Stimulated activated CD8-positive, alpha-beta memory T cell treated with anti-CD3 and anti-CD28 coated beads, Interleukin-4, amount 100 ng/mL, for 24 hours (primary cell): ENCODE data around the gene KIR3DL2.
"Not testable (repeated sequence)": the region's sequence is repeated elsewhere in the genome, so short reads cannot be mapped to it uniquely, and the experiment has no call there.

Experiments used
- DNase-seq: peaks from one replicate; pipeline ENCODE4 v3.0.0-alpha.2; 2020; ENCODE audit warnings: low read depth

Gene KIR3DL2

DNA sequence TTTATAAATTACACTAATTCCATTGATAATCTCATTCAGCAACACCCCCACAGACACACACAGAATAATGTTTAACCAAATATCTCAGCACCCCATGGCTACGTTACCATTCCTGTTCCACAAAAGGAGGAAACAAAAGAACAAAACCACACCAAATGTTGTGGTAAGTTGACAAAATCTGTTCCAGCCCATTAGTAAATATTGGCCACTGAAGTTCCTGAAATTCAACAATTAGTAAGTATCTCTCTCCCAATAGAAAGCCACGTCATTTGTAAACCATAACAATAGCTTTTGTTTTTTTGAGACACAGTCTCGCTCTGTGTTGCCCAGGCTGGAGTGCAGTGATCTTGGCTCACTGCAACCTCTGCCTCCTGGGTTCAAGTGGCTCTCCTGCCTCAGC lies 21.5 kb downstream of the KIR3DL2 start:
- no peak for DNase-seq

DNA sequence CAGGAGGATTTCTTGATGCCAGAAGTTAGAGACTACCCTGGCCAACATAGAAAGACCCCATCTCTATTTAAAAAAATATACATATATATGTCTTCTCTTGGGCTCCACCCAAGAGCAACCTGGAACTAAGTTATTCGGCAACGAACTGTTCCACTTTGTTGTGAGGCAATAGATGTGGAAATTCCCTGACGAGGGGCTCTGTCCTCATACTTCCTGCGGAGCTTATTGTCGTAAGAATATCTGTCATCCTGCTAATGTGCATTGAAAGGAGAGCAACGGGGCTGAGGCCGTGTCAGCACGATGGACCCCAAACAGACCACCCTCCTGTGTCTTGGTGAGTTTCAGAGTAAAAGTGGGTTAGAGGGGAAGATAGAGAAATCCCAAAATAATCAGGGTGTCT lies 23.7 kb downstream of the KIR3DL2 start, which contains the start of gene FCAR:
Gene FCAR, plus strand, starts transcription at position 246 of the 400 bp plus-strand sequence. Its CDS starts 55 bp downstream, at position 301.
- no peak for DNase-seq

DNA sequence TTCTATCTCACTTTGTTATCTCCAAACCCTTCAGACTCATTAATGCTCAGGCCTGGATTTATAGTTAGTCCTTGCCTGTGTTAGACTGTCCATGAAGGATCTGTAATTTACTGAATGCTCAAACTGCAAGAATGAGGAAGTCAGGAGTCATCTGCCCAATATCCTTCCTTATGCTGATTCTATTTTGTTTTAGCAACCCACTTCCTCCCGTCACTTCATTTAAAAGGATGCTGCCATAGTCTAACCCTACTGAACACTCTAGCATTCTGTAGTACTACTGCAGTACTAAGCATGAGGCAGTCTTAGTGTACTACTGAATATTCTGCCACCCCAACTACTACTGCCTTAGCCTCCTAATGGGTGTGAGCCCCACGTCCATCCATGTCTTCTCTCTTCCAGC lies 25.3 kb downstream of the KIR3DL2 start:
- DNase-seq: no peak

DNA sequence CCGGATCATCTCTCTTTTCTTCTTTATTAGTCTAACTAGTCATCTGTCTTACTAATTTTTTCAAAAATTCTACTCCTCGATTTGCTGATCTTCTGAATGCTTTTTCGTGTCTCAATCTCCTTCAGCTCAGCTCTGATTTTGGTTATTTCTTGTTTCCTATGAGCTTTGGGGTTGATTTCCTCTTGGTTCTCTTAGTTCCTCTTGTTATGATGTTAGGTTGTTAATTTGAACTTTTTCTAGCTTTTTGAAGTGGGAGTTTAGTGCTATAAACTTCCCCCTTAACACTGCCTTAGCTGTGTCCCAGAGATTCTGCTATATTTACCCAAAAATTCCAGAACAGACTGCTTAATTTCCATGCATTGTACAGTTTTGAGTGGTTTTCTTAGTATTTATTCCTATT lies 27.2 kb downstream of the KIR3DL2 start:
- DNase-seq: no peak

DNA sequence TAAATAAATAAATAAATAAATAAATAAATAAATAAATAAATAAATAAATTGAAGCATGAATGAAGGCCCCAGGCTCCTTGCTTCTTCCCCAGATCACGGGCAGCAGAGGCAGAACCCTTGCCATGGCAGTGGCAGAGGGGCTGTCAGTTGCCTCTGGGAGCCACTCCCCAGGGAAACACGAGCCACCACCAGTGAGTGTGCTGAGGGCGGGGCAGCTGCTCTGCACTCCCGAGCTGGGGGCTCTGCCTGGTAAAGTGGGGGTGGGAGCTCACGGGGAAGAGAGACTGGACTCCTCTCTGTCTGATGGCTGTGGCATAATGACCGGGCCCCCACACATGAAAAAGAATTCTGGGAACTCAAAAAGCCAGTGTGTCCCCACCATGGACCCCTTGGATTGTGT lies 31.6 kb downstream of the KIR3DL2 start:
- no peak for DNase-seq

DNA sequence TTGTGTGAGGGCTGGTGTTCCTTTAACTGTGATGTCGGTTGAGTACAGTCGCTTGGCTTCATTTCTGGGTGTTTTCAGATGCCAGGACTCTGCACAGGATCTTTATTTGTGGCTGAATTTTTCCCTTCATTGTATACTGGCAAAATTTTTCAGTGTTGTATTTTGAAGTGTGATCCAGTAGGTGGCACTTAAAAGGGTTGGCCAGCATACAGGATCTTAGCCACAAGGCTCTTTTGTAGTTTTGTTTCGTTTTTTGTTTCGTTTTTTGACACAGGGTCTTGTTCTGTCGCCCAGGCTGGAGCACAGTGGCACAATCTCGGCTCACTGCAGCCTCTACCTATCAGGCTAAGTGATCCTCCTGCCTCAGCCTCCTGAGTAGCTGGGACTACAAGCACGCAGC lies 32.5 kb downstream of the KIR3DL2 start:
- DNase-seq: no peak

DNA sequence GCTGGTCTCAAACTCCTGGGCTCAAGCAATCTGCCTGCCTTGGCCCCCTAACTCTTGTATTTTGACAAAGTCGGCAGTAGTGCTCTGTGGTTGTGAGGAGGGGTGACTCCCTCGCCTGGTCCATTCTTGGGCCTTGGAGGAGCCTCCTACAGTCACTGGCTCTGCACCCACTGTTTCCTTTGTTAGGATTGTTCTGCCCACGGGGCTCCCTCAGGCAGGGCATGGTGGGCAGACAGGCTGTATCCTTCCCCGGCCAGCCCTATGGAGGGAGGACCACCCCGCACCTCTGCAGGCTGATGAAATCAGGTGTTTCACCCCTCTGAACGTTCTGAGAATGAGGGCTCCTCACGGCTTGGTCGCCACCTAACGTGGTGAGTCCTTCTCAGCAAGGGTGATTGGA lies 33.0 kb downstream of the KIR3DL2 start:
- no peak for DNase-seq

DNA sequence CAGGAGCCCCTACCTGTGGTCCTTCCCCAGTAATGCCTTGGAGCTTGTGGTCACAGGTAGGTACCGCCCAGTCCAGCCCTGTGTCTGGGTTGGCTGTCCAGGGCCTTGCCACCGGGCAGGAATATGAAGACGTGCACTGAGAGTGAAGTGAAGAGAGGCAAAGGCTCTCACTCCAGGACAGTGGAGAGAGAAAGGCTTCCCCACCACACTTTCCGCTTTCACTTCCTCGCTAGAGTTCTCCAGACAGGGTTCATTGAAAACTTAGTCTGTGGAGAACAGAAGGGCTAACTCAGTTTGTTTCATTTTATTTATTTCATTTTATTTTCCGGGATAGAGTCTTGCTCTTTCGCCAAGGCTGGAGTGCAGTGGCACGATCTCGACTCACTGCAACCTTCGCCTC lies 38.0 kb downstream of the KIR3DL2 start:
- DNase-seq: no peak

DNA sequence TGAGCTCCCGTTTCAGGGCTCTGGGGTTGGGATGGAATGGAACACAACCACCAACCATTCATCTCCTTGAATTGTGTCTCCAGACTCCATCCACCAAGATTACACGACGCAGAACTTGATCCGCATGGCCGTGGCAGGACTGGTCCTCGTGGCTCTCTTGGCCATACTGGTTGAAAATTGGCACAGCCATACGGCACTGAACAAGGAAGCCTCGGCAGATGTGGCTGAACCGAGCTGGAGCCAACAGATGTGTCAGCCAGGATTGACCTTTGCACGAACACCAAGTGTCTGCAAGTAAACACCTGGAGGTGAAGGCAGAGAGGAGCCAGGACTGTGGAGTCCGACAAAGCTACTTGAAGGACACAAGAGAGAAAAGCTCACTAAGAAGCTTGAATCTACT lies 39.3 kb downstream of the KIR3DL2 start:
- no peak for DNase-seq

DNA sequence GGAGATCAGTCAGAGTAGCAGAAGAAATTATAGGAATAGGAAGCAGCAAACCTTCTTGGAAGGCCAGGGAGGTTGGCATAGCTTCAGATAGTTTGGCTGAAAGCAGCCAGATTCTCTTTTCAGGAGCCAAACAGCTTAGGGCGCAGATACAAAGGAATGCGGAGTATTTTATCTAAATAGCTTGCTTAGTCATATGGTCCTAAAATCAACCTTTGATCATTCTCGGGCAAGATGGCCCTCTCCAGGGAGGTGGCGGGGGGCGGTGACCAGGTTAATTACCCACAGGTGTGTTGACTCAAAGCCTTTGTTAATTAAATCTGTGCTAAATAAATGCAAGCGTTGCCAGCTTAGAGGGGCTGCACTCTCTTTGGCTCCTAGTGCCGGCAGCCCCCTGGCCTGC lies 43.2 kb downstream of the KIR3DL2 start:
- DNase-seq: no peak

DNA sequence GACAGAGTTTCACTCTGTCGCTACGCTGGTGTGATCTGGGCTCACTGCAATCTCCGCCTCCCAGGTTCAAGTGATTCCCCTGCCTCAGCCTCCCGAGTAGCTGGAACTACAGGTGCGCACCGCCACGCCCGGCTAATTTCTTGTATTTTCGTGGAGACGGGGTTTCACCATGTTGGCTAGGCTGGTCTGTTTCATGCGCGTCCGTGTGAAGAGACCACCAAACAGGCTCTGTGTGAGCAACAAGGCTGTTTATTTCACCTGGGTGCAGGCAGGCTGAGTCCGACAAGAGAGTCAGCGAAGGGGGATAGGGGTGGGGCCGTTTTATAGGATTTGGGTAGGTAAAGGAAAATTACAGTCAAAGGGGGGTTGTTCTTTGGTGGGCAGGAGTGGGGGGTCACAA lies 43.9 kb downstream of the KIR3DL2 start:
- not testable (repeated sequence) for DNase-seq

DNA sequence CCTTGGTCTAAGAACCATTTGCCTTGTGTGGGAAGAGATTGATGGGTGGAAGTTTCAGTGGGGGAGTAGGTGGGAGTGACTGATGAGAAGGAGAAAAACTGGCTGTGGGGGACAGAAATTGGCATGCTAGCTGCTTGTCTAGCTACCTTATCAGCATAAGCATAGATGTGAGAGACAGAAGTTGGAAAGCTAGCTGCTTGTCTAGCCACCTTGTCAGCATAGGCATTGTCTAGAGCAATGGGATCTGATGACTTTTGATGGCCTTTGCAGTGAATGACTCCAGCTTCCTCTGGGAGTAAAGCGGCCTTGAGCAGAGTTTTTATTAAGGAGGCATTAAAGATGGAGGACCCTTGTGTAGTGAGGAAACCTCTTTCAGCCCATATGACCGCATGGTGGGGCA lies 45.8 kb downstream of the KIR3DL2 start:
- no peak for DNase-seq

DNA sequence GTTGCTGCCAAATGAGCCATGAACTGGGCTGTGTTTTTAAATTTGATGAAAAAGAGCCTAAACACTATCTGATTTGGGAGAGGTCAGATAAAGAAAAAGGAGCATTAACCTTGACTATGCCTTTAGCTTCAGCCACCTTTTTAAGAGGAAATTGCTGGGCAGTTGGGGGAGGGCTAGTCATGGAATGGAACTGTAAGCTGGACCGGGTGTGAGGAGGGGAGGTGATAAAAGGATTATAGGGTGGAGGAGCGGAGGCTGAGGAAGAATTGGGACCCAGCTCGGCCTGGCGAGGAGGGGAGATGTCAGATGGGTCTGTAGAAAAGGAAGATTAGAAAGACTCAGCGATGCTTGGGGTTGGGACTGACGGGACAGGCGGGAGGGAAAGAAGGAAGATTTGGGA lies 48.4 kb downstream of the KIR3DL2 start:
- not testable (repeated sequence) for DNase-seq

DNA sequence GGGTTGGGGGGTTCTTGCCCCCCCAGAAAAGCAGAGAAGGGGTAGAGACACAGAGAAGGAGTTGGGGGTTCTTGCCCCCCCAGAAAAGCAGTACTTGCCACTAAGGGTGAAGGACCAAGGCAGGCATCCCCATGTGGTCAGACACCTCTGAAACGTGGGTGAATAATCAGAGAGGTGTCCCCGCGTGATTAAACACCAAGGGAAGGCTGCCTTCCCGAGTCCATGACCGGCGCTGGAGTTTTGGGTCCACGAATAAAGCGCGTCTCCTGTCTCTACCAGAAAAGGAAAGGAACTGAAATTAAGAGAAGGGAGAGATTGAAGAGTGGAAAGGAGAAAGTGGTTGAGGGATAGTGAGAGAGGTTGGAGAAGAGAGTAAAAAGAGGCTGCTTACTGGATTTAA lies 49.4 kb downstream of the KIR3DL2 start:
- DNase-seq: not testable (repeated sequence)

DNA sequence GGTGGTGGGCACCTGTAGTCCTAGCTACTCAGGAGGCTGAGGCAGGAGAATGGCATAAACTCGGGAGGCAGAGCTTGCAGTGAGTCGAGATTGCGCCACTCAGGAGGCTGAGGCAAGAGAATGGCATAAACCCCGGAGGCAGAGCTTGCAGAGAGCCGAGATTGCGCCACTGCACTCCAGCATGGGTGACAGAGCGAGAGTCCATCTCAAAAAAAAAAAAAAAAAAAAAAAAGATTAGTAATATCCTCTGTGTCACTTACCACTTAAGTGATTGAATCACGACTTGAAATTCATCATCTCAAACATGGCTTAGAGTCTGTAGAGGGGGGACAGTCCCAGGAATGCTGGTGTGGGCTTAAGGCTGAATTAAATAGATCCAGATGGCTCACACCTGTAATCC lies 50.9 kb downstream of the KIR3DL2 start:
- DNase-seq: not testable (repeated sequence)

DNA sequence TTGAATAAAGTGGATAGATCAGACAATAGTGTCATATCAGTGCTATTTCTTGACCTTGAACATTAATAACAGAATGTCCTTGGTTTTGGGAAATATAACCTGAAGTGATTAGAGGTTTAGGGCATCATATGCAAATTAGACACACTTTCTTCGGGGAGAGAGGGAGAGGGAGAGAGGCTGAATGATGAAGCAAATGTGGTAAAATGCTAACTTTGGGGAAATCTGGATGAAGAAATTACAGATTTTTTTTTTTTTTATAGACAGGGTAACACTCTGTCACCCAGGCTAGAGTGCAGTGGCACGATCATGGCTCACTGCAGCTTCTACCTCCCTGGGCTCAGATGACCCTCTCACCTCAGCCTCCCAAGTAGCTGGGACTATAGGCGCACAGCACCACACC lies 51.8 kb downstream of the KIR3DL2 start:
- DNase-seq: no peak

DNA sequence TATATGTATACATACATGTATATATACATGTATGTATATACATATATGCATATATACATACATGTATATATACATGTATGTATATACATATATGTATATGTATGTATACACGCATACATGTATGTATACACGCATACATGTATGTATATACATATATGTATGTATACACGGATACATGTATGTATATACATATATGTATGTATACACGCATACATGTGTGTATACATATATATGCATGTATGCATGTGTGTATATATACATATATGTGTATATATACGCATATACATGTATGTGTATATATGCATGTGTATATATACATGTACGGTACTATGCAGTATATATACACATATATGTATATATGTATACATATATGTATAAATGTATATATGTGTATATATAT lies 53.1 kb downstream of the KIR3DL2 start:
- no peak for DNase-seq

DNA sequence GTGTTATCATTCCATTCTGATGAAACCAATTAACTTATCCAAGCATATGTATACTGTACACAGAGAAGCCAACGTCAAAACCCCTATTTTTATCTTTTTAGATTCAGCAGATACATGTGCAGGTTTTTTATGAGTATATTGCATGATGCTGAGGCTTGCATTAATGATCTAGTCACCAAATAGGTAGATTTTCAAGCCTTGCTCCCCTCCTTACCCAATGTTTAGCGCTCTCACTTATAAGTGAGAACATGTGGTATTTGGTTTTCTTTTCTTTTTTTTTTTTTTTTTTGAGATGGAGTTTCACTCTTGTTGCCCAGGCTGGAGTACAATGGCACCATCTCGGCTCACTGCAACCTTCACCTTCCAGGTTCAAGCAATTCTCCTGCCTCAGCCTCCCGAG lies 54.0 kb downstream of the KIR3DL2 start:
- DNase-seq: not testable (repeated sequence)

DNA sequence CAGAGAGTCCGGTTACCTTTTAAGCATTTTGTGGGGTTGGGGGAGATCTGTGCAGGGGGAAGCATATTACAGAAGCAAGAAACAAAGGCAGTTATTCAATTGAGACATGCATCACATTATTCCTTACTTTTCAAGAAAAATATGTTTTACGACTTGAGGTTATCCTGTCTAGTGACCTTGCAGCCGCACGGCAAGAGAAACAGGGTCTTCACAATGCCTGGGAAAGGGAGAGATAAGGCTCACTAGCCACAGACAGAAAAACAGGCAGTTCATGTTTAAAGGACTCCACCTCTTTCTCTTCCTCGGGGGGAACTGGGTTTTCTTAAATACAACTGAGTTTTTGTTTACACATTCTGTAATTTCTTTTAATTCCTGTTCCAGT lies 55.2 kb downstream of the KIR3DL2 start:
- DNase-seq: no peak

DNA sequence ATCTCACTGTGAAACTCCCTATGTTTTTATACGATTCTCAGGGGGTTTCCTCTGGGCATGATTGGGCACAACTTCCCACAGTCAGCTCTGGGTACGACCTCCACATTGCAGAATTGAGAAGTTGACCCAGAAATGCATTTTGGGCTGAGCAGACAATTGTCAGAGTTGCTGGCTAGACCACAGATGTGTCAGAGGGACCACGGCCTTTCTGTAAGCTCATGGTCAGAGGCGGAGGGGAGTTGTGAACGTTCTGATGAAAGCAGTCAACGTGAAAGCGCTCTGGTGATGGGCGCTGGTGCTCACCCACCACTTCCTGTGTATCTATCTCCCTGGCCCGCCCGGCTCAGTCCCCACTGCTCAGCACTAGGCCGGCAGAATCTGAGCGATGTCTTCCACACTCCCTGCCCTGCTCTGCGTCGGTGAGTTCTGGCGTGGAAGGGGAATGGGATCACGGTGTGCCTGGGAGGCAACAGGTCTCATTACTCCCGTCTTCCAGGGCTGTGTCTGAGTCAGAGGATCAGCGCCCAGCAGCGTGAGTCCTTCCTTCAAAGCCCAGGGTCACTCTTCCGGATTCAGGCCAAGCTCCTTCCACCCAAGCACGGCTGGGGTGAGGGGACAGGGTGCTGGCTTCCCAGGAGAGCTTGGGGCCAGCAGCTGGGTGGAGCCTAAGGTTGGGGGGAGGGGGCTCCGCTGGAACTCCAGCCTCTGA lies 55.7 kb downstream of the KIR3DL2 start, which contains the start of gene NCR1:
Gene NCR1, plus strand, starts transcription at position 346 of the 709 bp plus-strand sequence. Its CDS starts 40 bp downstream, at position 386.
- no peak for DNase-seq

DNA sequence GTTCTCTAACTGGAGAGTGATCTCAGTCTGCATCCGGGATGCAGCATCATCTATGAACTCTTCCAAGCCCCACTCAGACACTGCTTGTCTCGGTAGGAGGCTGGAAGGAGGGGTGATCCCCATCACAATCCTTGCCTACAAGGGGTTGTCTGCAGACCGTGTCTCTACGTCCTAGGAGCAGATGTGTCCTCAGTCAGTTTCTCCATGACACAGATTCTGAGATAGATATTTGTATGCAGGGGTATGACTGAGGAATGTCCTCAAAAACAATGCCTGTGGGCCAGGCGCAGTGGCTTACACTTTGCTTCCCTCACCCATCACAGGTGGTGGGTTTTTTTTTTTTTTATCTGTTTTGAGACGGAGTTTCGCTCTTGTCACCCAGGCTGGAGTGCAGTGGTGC lies 56.6 kb downstream of the KIR3DL2 start:
- no peak for DNase-seq

DNA sequence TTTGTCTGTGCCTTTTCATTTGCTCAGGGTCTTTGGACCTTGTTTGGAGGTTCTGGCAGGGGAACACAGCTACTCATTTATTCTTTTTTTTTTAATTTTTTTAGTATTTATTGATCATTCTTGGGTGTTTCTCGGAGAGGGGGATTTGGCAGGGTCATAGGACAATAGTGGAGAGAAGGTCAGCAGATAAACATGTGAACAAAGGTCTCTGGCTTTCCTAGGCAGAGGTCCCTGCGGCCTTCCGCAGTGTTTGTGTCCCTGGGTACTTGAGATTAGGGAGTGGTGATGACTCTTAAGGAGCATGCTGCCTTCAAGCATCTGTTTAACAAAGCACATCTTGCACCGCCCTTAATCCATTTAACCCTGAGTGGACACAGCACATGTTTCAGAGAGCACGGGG lies 57.7 kb downstream of the KIR3DL2 start:
- DNase-seq: not testable (repeated sequence)
